ENCODE data around the gene MTFP1.

DNA sequence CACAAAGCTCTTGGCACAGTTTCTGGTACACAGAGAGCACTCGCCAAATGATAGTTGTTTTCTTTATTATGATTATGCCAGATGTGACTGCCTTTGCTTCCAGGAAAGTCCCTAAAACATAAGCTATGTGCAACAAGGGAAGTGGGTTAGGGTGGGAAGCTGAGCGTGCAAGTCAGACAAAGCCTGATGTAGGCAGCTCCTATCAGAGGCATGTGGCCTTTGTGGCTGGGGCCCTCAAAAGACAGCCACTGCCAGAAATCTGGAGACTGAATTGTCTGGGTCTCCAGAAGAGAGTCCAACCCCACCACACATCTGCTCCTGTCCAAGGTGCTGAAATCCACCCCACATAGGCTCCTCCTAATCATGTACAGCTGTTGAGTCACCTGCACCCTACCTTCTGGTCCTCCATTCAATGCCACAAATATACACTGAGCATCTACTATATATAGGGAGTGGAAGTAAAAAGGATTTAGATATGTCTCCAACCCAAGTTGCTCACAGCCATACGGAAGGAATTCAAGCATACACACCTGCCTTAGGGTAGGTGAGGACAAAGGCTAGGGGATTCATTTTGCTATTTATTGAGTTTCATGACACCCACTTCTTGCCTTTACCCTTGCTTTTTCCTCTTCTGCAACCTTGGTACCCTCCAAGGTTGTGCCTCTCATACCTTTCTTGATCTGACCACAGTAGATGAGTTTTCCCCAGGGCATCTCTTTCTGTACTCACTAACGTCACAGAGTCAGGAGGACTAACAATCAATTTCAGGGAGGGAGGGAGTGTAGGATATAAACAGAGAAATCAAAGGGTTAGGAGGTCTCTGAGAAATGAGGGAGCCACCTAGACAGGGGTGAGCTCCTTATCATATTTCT is 33.8 kb downstream of the MTFP1 start:
- TF ChIP-seq ELF4 (IDR thresholded peaks at IDR 0.05) (no peak), LEF1 (IDR thresholded peaks at IDR 0.05; ENCODE audit: borderline replicate concordance) (no peak)

Data from HEK293T (cell line).